ENCODE measurements around the gene OGFOD1. TPM values are rescaled to one million over a fixed set of nuclear protein-coding genes. Genes with fewer than 3 reads are reported as not detected.
A peak's percentile ranks its signal among the peaks of the same experiment; 100 is the strongest.

The OGFOD1 gene
- polyA plus RNA-seq, 1 donor (not counting 4 experiments of a cell fraction or from before 2014, with no cell fraction given), result 70.5 TPM

GRCh38 chr16:56422896-56423441, 28.4 kb upstream of the OGFOD1 start:
- H3K9ac ChIP-seq (ENCODE audit: control insufficient read depth, extremely low read depth, insufficient read depth, low read length), result no peak overlapping the region
- no peaks in the 10 kb centered on the region for H3K27me3 ChIP-seq (ENCODE audit: control insufficient read depth, extremely low read depth, insufficient read depth, low read length)
- H3K9me3 ChIP-seq (ENCODE audit: control insufficient read depth, low read depth, low read length), result no peaks in the 10 kb centered on the region
- no peak overlapping the region for H2AFZ ChIP-seq (ENCODE audit: control insufficient read depth, low read length)
- no peaks in the 10 kb centered on the region for H4K20me1 ChIP-seq (ENCODE audit: control insufficient read depth, extremely low read depth, insufficient read depth, low read length)
- no peak for FAIRE-seq
- peak overlapping the region; percentile 33 for H3K4me2 ChIP-seq (ENCODE audit: control insufficient read depth, extremely low read depth, insufficient read depth, low read depth, low read length)
- peaks cover 55% of the 10 kb centered on the region for H3K79me2 ChIP-seq (ENCODE audit: control insufficient read depth, insufficient read depth, low read length)
- dilution Hi-C loops (cut with MboI; ENCODE audit: extremely low pct_ligation_motif_present, low sequenced_read_pairs), result no loop called here
- H3K9me1 ChIP-seq (ENCODE audit: control insufficient read depth, extremely low read depth, insufficient read depth, low read length), result no peaks in the 10 kb centered on the region
- no peak for DNase-seq (ENCODE audit: low read depth, low spot score)
- no peaks in the 10 kb centered on the region for H3K36me3 ChIP-seq (ENCODE audit: control insufficient read depth in 2 of 2, extremely low read depth in 1 of 2, insufficient read depth in 2 of 2, low read length in 2 of 2)
- no peak overlapping the region for H3K27ac ChIP-seq (ENCODE audit: control insufficient read depth, insufficient read depth, low read length)
- TF ChIP-seq CTCF (optimal IDR thresholded peaks at IDR 0.05 in 1 of 3, IDR thresholded peaks at IDR 0.05 in 1 of 3, conservative IDR thresholded peaks at IDR 0.05 in 1 of 3; ENCODE audit: extremely low read depth in 1 of 3, insufficient read depth in 2 of 3, low read length in 3 of 3), result no peak
- TF ChIP-seq EZH2 (IDR thresholded peaks at IDR 0.05; ENCODE audit: low read length), result no peak
- H3K4me3 ChIP-seq (ENCODE audit: control insufficient read depth in 2 of 3, extremely low read depth in 1 of 3, insufficient read depth in 2 of 3, low read depth in 1 of 3, low read length in 3 of 3), result peak overlapping the region in 1 of 3 experiments; percentile 39
- H3K4me1 ChIP-seq (ENCODE audit: control insufficient read depth, extremely low read depth, insufficient read depth, low read length), result peaks cover 32% of the 10 kb centered on the region

- H3K27me3 ChIP-seq (ENCODE audit: control insufficient read depth, extremely low read depth, insufficient read depth, low read length), result no peaks in the 10 kb centered on the region
- peaks cover 48% of the 10 kb centered on the region for H3K79me2 ChIP-seq (ENCODE audit: control insufficient read depth, insufficient read depth, low read length)
- dilution Hi-C loops (cut with MboI; ENCODE audit: extremely low pct_ligation_motif_present, low sequenced_read_pairs), result no loop called here
- DNase-seq (ENCODE audit: low read depth, low spot score), result no peak
- H3K36me3 ChIP-seq (ENCODE audit: control insufficient read depth in 2 of 2, extremely low read depth in 1 of 2, insufficient read depth in 2 of 2, low read length in 2 of 2), result no peaks in the 10 kb centered on the region
- H3K9ac ChIP-seq (ENCODE audit: control insufficient read depth, extremely low read depth, insufficient read depth, low read length), result peak overlapping the region; percentile 74
- no peaks in the 10 kb centered on the region for H4K20me1 ChIP-seq (ENCODE audit: control insufficient read depth, extremely low read depth, insufficient read depth, low read length)
- peaks cover 32% of the 10 kb centered on the region for H3K4me1 ChIP-seq (ENCODE audit: control insufficient read depth, extremely low read depth, insufficient read depth, low read length)
- no peak overlapping the region for H2AFZ ChIP-seq (ENCODE audit: control insufficient read depth, low read length)
- no peak for TF ChIP-seq CTCF (optimal IDR thresholded peaks at IDR 0.05 in 1 of 3, IDR thresholded peaks at IDR 0.05 in 1 of 3, conservative IDR thresholded peaks at IDR 0.05 in 1 of 3; ENCODE audit: extremely low read depth in 1 of 3, insufficient read depth in 2 of 3, low read length in 3 of 3)
- no peak for TF ChIP-seq EZH2 (IDR thresholded peaks at IDR 0.05; ENCODE audit: low read length)
- peak; percentile 62 for FAIRE-seq
- no peaks in the 10 kb centered on the region for H3K9me1 ChIP-seq (ENCODE audit: control insufficient read depth, extremely low read depth, insufficient read depth, low read length)
- peak overlapping the region; percentile 73 for H3K4me2 ChIP-seq (ENCODE audit: control insufficient read depth, extremely low read depth, insufficient read depth, low read depth, low read length)
- peak overlapping the region; percentile 63 to 75 (median 73) for H3K4me3 ChIP-seq (ENCODE audit: control insufficient read depth in 2 of 3, extremely low read depth in 1 of 3, insufficient read depth in 2 of 3, low read depth in 1 of 3, low read length in 3 of 3)
- H3K27ac ChIP-seq (ENCODE audit: control insufficient read depth, insufficient read depth, low read length), result peak overlapping the region; percentile 70
- H3K9me3 ChIP-seq (ENCODE audit: control insufficient read depth, low read depth, low read length), result no peaks in the 10 kb centered on the region
These were observed 27.6 kb upstream of the OGFOD1 start for GRCh38 chr16:56423584-56424403.
